Upper lobe of left lung (tissue), 6 donors: ENCODE data around the gene GPR162. TPM values are rescaled to one million over a fixed set of nuclear protein-coding genes. Genes with fewer than 3 reads are reported as not detected.

Source experiments
- ATAC-seq, 2 donors: fragments of 200-7000 bp; cut with Tn5 transposase; one replicate each; pipeline ENCODE4 v1.9.1; 2022; ENCODE audit warnings: mild to moderate bottlenecking in 2 of 2, moderate library complexity in 2 of 2; ENCODE audit not compliant: low FRiP score in 2 of 2
- DNase-seq, 2 donors: peaks; one replicate each; pipeline ENCODE4 v3.0.0-alpha.2; 2019 to 2020
- H3K27ac ChIP-seq, 4 donors: fragments of 200-600 bp; sonication (generic); one replicate each; pipeline ENCODE4 v1.5.1; 2016 to 2019
- H3K27me3 ChIP-seq, 4 donors: fragments of 200-600 bp; sonication (generic); one replicate each; pipeline ENCODE4 v1.5.1; 2017 to 2019
- H3K36me3 ChIP-seq, 4 donors: fragments of 200-600 bp; sonication (generic); one replicate each; pipeline ENCODE4 v1.5.1; 2016 to 2019
- H3K4me1 ChIP-seq, 4 donors: fragments of 200-600 bp; sonication (generic); one replicate each; pipeline ENCODE4 v1.5.1; 2018 to 2019
- H3K4me3 ChIP-seq, 4 donors: fragments of 200-600 bp; sonication (generic); one replicate each; pipeline ENCODE4 v1.5.1; 2017 to 2019; ENCODE audit warnings: mild to moderate bottlenecking in 2 of 4, moderate library complexity in 1 of 4
- H3K9me3 ChIP-seq, 4 donors: fragments of 200-600 bp; sonication (generic); one replicate each; pipeline ENCODE4 v1.5.1; 2018 to 2019
- CTCF ChIP-seq, 6 experiments: fragments of 450-650 bp in 4 of 6; fragments of 200-600 bp in 2 of 6; sonication (generic) in 2 of 6; IDR thresholded peaks; one replicate each; pipeline ENCODE4 v1.5.1; 2016 to 2019; ENCODE audit warnings: antibody characterized with exemption in 6 of 6
- EP300 ChIP-seq, 4 donors: sonication (generic); formaldehyde crosslinking; IDR thresholded peaks; one replicate each; pipeline ENCODE4 v1.5.1; 2017; ENCODE audit warnings: antibody characterized with exemption in 4 of 4, control low read depth in 2 of 4
- POLR2A ChIP-seq, 4 donors: fragments of 450-650 bp; IDR thresholded peaks; one replicate each; pipeline ENCODE4 v1.5.1; 2016 to 2017; ENCODE audit warnings: antibody characterized with exemption in 4 of 4, mild to moderate bottlenecking in 2 of 4
- POLR2AphosphoS5 ChIP-seq, 2 donors: sonication (generic); formaldehyde crosslinking; IDR thresholded peaks; one replicate each; pipeline ENCODE4 v1.5.1; 2017; ENCODE audit warnings: antibody characterized with exemption in 2 of 2
- WGBS, 2 donors: methylation state at CpG; one replicate each; pipeline ENCODE4 v1.1.5; 2017 to 2018; 5-methylcytosine and 5-hydroxymethylcytosine counted together
- total RNA-seq, 6 donors: library from RNA; depleted of rRNA in 4 of 6; stranded (reverse); fragments of >200 nt in 4 of 6; gene quantifications; one replicate each; pipeline versions ENCODE4 v1.1.0 to v1.2.1, GENCODE V29; 2016 to 2021
- donor health status: DM: no; HTN: no; CAD: no; lungs with moderate emphysema.
- donor health status: DM: no; HTN: yes; CAD: no; lungs with severe emphysema.

Gene GPR162
- total RNA-seq, 6 donors from 2014 or later, result 8.1 to 47.1 (median 16.5) TPM

DNA sequence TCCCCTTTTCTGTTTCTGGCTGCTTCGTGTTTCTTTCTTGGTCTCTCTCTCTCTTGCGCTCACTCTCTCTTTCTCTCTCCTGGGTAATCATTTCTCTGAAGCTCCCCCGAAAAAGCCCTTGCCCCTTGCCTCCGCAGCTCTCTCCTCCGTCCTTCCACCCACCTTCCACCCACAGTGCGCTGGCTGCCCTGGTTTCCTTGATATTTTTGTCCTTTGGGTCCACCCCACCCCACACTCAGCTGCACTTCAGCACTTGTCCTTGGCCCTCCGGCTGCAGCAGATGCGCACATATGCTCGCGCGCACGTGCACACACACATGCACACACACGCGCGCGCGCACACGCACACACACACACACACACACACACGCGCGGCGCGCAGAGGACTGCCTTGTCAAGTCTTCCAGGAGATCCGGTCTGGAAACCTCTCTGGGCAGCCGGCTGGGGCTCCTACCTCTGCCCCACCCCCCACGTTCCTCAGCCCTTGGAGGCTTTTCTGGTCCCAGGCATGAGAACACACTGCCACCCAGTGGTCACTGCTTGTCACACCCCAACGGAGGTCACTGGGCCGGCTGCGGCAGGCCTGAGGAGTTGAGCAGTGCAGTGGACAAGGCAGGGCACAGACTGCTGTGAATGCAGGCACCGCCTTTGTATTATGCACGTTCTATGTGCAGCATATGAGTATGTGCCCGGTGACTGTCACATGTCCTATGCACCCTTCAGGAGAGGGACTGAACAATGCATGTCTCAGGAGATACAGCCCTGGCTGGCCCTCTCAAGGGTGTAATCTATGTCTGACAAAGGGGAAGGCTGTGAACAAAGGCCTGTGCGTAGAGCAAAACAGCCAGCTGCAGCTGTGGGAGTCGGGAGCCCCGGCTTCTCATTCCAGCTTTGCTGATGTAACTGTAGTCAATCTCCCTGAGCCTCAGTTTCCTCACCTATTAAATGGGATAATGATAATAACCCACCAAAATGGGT lies 42.8 kb upstream of the GPR162 start:
- H3K4me3 ChIP-seq, result peak overlapping the region in 3 of 4 donors; percentile 30 to 48 (median 35)
- H3K27me3 ChIP-seq, result no peaks in the 10 kb centered on the region
- H3K4me1 ChIP-seq, result peaks cover 9 to 16% (median 11%) of the 10 kb centered on the region in 4 donors
- peak overlapping the region in 3 of 4 donors; percentile 25 to 68 (median 64) for H3K27ac ChIP-seq
- H3K9me3 ChIP-seq, result no peaks in the 10 kb centered on the region
- TF ChIP-seq POLR2A (IDR thresholded peaks at IDR 0.05), result peak in 1 of 4 donors; percentile 14
- peak; percentile 53 to 71 for TF ChIP-seq POLR2AphosphoS5 (IDR thresholded peaks at IDR 0.05)
- peak; percentile 91 to 99 (median 98) for TF ChIP-seq CTCF (IDR thresholded peaks at IDR 0.05)
- no peak for TF ChIP-seq EP300 (IDR thresholded peaks at IDR 0.05)
- no peaks in the 10 kb centered on the region for H3K36me3 ChIP-seq
- peak; percentile 97 to 98 for ATAC-seq
- DNase-seq, result peak; percentile 92 to 97
- WGBS, 2 donors, result 5 to 7% methylated on average over 28 to 35 of the region's 35 CpGs

DNA sequence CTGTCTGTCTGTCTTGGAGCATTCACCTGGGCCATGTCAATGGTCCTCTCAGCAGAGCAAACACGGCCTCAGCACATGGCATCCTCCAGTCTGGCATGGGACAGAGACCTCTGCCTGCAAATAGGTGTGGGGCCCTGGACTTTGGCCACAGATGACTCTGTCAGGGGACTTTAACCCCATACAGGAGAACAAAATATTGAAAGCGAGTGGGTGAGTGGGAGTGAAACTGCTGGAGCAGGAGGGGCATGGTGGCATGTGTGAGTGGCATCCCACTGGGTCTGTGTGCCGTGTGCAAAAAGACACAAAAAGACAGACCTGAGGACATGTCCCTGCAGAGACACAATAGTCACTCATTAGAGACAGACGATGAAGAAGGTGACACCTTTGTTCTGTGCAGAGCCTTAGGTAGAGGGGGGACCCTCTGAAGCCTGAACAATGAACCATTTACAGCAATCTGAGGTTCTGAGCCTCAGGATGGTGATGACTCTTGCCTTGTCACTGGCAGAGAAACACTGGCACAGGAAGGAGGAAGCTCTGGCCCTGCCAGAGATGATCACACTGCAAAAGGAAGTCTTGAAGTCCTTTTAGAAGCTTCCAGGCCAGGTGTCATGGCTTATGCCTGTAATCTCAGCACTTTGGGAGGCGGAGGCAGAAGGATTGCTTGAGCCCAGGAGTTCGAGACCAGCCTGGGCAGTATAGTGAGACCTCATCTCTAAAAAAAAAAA lies 41.8 kb upstream of the GPR162 start:
- no peak for DNase-seq
- peaks cover 11 to 25% (median 18%) of the 10 kb centered on the region in 4 donors for H3K4me1 ChIP-seq
- H3K27ac ChIP-seq, result no peak overlapping the region
- 82 to 83% methylated on average over 6 of the region's 6 CpGs for WGBS, 2 donors
- H3K9me3 ChIP-seq, result no peaks in the 10 kb centered on the region
- no peak for TF ChIP-seq POLR2AphosphoS5 (IDR thresholded peaks at IDR 0.05)
- no peak for TF ChIP-seq CTCF (IDR thresholded peaks at IDR 0.05)
- no peak for TF ChIP-seq EP300 (IDR thresholded peaks at IDR 0.05)
- no peak for TF ChIP-seq POLR2A (IDR thresholded peaks at IDR 0.05)
- no peak for ATAC-seq
- H3K27me3 ChIP-seq, result no peaks in the 10 kb centered on the region
- no peak overlapping the region for H3K4me3 ChIP-seq
- H3K36me3 ChIP-seq, result no peaks in the 10 kb centered on the region

- Histone ChIP-seq H3K9me3 (no peaks in the 10 kb centered on the region), H3K4me3 (no peak overlapping the region), H3K27ac (no peak overlapping the region), H3K36me3 (no peaks in the 10 kb centered on the region), H3K4me1 (peaks cover 15 to 32% (median 18%) of the 10 kb centered on the region in 4 donors), H3K27me3 (no peaks in the 10 kb centered on the region)
- TF ChIP-seq POLR2A (IDR thresholded peaks at IDR 0.05) (no peak), CTCF (IDR thresholded peaks at IDR 0.05) (no peak), POLR2AphosphoS5 (IDR thresholded peaks at IDR 0.05) (no peak), EP300 (IDR thresholded peaks at IDR 0.05) (no peak)
- DNase-seq (no peak), ATAC-seq (no peak)
- 79 to 95% methylated on average over 6 of the region's 6 CpGs for WGBS, 2 donors
These were observed 41.0 kb upstream of the GPR162 start for GRCh38 chr12:6780573-6780972.

DNA sequence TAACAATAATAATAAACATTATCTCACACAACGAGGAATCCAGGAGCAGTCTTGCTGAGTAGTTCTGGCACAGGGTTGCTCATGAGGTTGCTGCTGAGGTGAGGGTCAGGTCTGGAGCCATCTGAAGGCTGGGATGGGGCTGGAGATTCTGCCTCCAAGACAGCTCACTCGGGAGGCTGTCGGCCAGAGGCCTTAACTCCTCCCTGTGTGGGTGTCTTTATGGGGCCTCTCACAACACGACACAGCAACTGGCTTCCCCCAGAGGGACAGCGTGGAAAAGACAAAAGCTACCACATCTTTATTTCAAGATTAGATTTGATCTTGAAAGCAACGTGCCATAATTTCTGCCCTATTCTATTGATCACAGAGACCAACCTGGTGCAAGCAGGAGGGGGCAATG lies 39.5 kb upstream of the GPR162 start:
- Histone ChIP-seq H3K4me3 (no peak overlapping the region), H3K27me3 (no peaks in the 10 kb centered on the region), H3K4me1 (peaks cover 16 to 39% (median 20%) of the 10 kb centered on the region in 4 donors), H3K36me3 (no peaks in the 10 kb centered on the region), H3K9me3 (no peaks in the 10 kb centered on the region), H3K27ac (no peak overlapping the region)
- ATAC-seq (no peak), DNase-seq (no peak)
- WGBS, 2 donors, result 73 to 86% methylated on average over 4 to 6 of the region's 6 CpGs
- TF ChIP-seq CTCF (IDR thresholded peaks at IDR 0.05) (no peak), POLR2A (IDR thresholded peaks at IDR 0.05) (no peak), EP300 (IDR thresholded peaks at IDR 0.05) (no peak), POLR2AphosphoS5 (IDR thresholded peaks at IDR 0.05) (no peak)
